HCT116 (cell line): ENCODE measurements around the gene MIB2. TPM values are rescaled to one million over a fixed set of nuclear protein-coding genes. Genes with fewer than 3 reads are reported as not detected.

ENCODE experiments used
- ATAC-seq: fragments of 200-7000 bp; cut with Tn5 transposase; 2 replicates; pipeline ENCODE4 v1.9.1; 2020; ENCODE audit warnings: mild to moderate bottlenecking, moderate library complexity
- BruUV-seq: library from RNA; stranded (reverse); fragments of 400-500 nt; replicated peaks from 2 replicates; lab custom pipeline; 2021; lab: Mats Ljungman, UMichigan
- CTCF ChIA-PET: fragments of 300-600 bp; sonication (Branson Sonifier 250); formaldehyde crosslinking; loops from one replicate; lab custom pipeline; 2021; ENCODE audit warnings: antibody characterized with exemption; lab: Charles Lee
- POLR2A ChIA-PET: fragments of 300-600, 350-600 bp; sonication (Branson Sonifier 250); formaldehyde crosslinking; loops from one replicate; lab custom pipeline; 2021; ENCODE audit warnings: antibody characterized with exemption; lab: Charles Lee
- RAD21 ChIA-PET, 2 experiments: fragments of 300-600 bp; sonication (Branson Sonifier 250); formaldehyde crosslinking; loops; one replicate each; lab custom pipeline; 2023; ENCODE audit warnings: low total read pairs in 2 of 2; ENCODE audit not compliant: uncharacterized antibody in 2 of 2, unreplicated experiment in 2 of 2, low non-redundant PET in 1 of 2; lab: Charles Lee
- DNase-seq: peaks from one replicate; pipeline ENCODE4 v3.0.0-alpha.2; 2010; ENCODE audit warnings: low read depth, low spot score
- H2AFZ ChIP-seq: fragments of 200-600 bp; shearing (Covaris generic), sonication (generic); 2 replicates; pipeline ENCODE4 v1.6.1; 2017; ENCODE audit warnings: low read depth, mixed run types, mixed read lengths, antibody characterized with exemption, low read length; ENCODE audit not compliant: poor library complexity, severe bottlenecking
- H3K27ac ChIP-seq: 2 replicates; pipeline ENCODE4 v1.5.1; 2012; ENCODE audit warnings: low read depth, low read length
- H3K27me3 ChIP-seq: fragments of 200-600 bp; sonication (generic); 2 replicates; pipeline ENCODE4 v1.6.1; 2016; ENCODE audit warnings: mixed run types, low read length, mixed read lengths; ENCODE audit not compliant: insufficient read depth
- H3K36me3 ChIP-seq, 2 experiments: fragments of 200-500 bp in 1 of 2; fragments of 200-600 bp in 1 of 2; sonication (Bioruptor generic) in 1 of 2; sonication (generic) in 1 of 2; 2 replicates each; pipeline versions ENCODE4 v1.5.1 to v1.6.1; 2014 to 2016; ENCODE audit warnings: low read length in 2 of 2, inconsistent platforms in 1 of 2, mixed read lengths in 1 of 2, mixed run types in 1 of 2; ENCODE audit not compliant: insufficient read depth in 2 of 2, control insufficient read depth in 1 of 2
- H3K4me1 ChIP-seq, 2 experiments: fragments of 200-600 bp in 1 of 2; sonication (generic) in 1 of 2; 2 replicates each; pipeline versions ENCODE4 v1.5.1 to v1.6.1; 2012 to 2017; ENCODE audit warnings: low read length in 2 of 2, inconsistent platforms in 1 of 2, mild to moderate bottlenecking in 1 of 2, mixed read lengths in 1 of 2, mixed run types in 1 of 2, moderate library complexity in 1 of 2; ENCODE audit not compliant: insufficient read depth in 2 of 2, control insufficient read depth in 1 of 2
- H3K4me2 ChIP-seq: fragments of 200-600 bp; sonication (generic); 2 replicates; pipeline ENCODE4 v1.6.1; 2017; ENCODE audit warnings: mixed run types, low read length, mixed read lengths
- H3K4me3 ChIP-seq, 2 experiments: fragments of 200-600 bp in 1 of 2; sonication (generic) in 1 of 2; replicated peaks in 1 of 2; 2 replicates each; pipeline ENCODE4 v1.5.1; 2011 to 2016; ENCODE audit warnings: low read length in 2 of 2, control low read depth in 1 of 2, low read depth in 1 of 2, mild to moderate bottlenecking in 1 of 2, mixed read lengths in 1 of 2, mixed run types in 1 of 2
- H3K79me2 ChIP-seq: fragments of 200-600 bp; sonication (generic); 2 replicates; pipeline ENCODE4 v1.6.1; 2017; ENCODE audit warnings: mild to moderate bottlenecking, mixed run types, low read length, moderate library complexity, mixed read lengths; ENCODE audit not compliant: insufficient read depth
- H3K9ac ChIP-seq: fragments of 200-600 bp; sonication (generic); 2 replicates; pipeline ENCODE4 v1.6.1; 2016; ENCODE audit warnings: low read length, mixed read lengths
- H3K9me2 ChIP-seq: fragments of 200-600 bp; sonication (generic), shearing (Covaris generic); 2 replicates; pipeline ENCODE4 v1.6.1; 2017; ENCODE audit warnings: mixed run types, mild to moderate bottlenecking, moderate library complexity; ENCODE audit not compliant: insufficient read depth
- H3K9me3 ChIP-seq, 2 experiments: fragments of 200-500 bp in 1 of 2; fragments of 200-600 bp in 1 of 2; sonication (Bioruptor generic) in 1 of 2; sonication (generic) in 1 of 2; 2 replicates each; pipeline ENCODE4 v1.6.1; 2014 to 2017; ENCODE audit warnings: low read length in 2 of 2, mixed read lengths in 2 of 2, inconsistent platforms in 1 of 2, low read depth in 1 of 2, mild to moderate bottlenecking in 1 of 2, mixed run types in 1 of 2, moderate library complexity in 1 of 2; ENCODE audit not compliant: control insufficient read depth in 1 of 2, insufficient read depth in 1 of 2
- H4K20me1 ChIP-seq: fragments of 200-600 bp; sonication (generic), shearing (Covaris generic); 2 replicates; pipeline ENCODE4 v1.6.1; 2017; ENCODE audit warnings: mixed run types, mild to moderate bottlenecking, moderate library complexity; ENCODE audit not compliant: insufficient read depth
- ATF3 ChIP-seq: IDR thresholded peaks from 2 replicates; pipeline ENCODE4 v1.6.1; 2012
- CEBPB ChIP-seq: IDR thresholded peaks from 2 replicates; pipeline ENCODE4 v1.6.1; 2012; ENCODE audit warnings: low read depth
- EZH2phosphoT487 ChIP-seq: fragments of 200-600 bp; IDR thresholded peaks from 2 replicates; pipeline ENCODE4 v1.6.1; 2018; ENCODE audit warnings: antibody characterized with exemption, borderline replicate concordance
- FOSL1 ChIP-seq: IDR thresholded peaks from 2 replicates; pipeline ENCODE4 v1.6.1; 2012; ENCODE audit warnings: low read depth
- RAD21 ChIP-seq: IDR thresholded peaks from 2 replicates; pipeline ENCODE4 v1.6.1; 2012; ENCODE audit warnings: low read depth, mild to moderate bottlenecking
- REST ChIP-seq: IDR thresholded peaks from 2 replicates; pipeline ENCODE4 v1.6.1; 2012; ENCODE audit warnings: low read depth
- TCF7L2 ChIP-seq: IDR thresholded peaks from 2 replicates; pipeline ENCODE4 v1.7.0; 2011; ENCODE audit warnings: borderline replicate concordance, inconsistent platforms; ENCODE audit not compliant: insufficient read depth, insufficient read length; ENCODE audit errors: extremely low read depth
- YY1 ChIP-seq: IDR thresholded peaks from 2 replicates; pipeline ENCODE4 v1.6.1; 2011; ENCODE audit warnings: low read length, low read depth, moderate library complexity, mild to moderate bottlenecking; ENCODE audit not compliant: insufficient replicate concordance; ENCODE audit errors: extremely low read depth
- intact Hi-C: fragments of 100-400 bp; cut with micrococcal nuclease; formaldehyde crosslinking; loops from 2 replicates; pipeline ENCODE4 v1.10.0; 2022
- total RNA-seq: library from RNA; stranded (reverse); gene quantifications from one replicate; pipeline ENCODE4 v1.2.1, GENCODE V29; 2021; ENCODE audit not compliant: unreplicated experiment
- TF ChIP-seq, protein P1 (sequence below): IDR thresholded peaks from 2 replicates; pipeline ENCODE4 v1.6.1; 2012

Gene MIB2
- total RNA-seq, 1 experiment from 2014 or later = 194 TPM

- Histone ChIP-seq H3K9me3 (no peaks in the 10 kb centered on the region), H3K9me2 (no peaks in the 10 kb centered on the region), H3K4me1 (peaks cover 4 to 38% of the 10 kb centered on the region in 2 experiments), H3K4me2 (peak overlapping the region; percentile 84), H3K4me3 (peak overlapping the region; percentile 69 to 88), H3K9ac (peak overlapping the region; percentile 86), H3K36me3 (no peaks in the 10 kb centered on the region), H3K79me2 (peaks cover 13% of the 10 kb centered on the region; the same call in 1 of the 2 replicates), H3K27me3 (no peaks in the 10 kb centered on the region), H2AFZ (no peak overlapping the region), H4K20me1 (no peaks in the 10 kb centered on the region), H3K27ac (peak overlapping the region; percentile 99)
- no peak for DNase-seq
- BruUV-seq = no TSS peak
- ATAC-seq = no peak
- ChIA-PET RAD21 (interaction anchor here in 1 of 2 experiments (0.6 kb wide), 1 partner anchor 14 kb away, joined by 4 read pairs; the partner anchor contains the start of gene MIB2), CTCF (interaction anchor here (0.6 to 1.6 kb wide), 4 partner anchors 10 to 302 kb away, joined by 3 to 6 read pairs (median 4); partner anchors contain the start of gene MIB2), POLR2A (interaction anchor here (1.2 to 2.4 kb wide), 2 partner anchors 11 to 15 kb away, joined by 6 to 15 read pairs; partner anchors contain the start of gene MIB2)
- no peak for TF ChIP-seq FOSL1
- TF ChIP-seq REST = no peak
- TF ChIP-seq YY1 = no peak
- no peak for TF ChIP-seq ATF3
- TF ChIP-seq TCF7L2 = no peak
- no peak for TF ChIP-seq RAD21
- TF ChIP-seq EZH2phosphoT487 = no peak
- TF ChIP-seq CEBPB = no peak
- TF ChIP-seq, protein P1, sequence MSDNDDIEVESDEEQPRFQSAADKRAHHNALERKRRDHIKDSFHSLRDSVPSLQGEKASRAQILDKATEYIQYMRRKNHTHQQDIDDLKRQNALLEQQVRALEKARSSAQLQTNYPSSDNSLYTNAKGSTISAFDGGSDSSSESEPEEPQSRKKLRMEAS = no peak
- intact Hi-C loops = no loop called here
Observed at GRCh38 chr1:1629430-1630190, 14.3 kb downstream of the MIB2 start.
